HEK293 (cell line): ENCODE results near the gene CDPF1.

Source experiments
- GLI4 ChIP-seq: fragments of 450-650 bp; formaldehyde crosslinking; IDR thresholded peaks from 2 replicates; pipeline ENCODE4 v1.5.1; 2016; ENCODE audit warnings: missing biosample characterization, missing genetic modification characterization
- ZBTB10 ChIP-seq: fragments of 450-650 bp; formaldehyde crosslinking; IDR thresholded peaks from 2 replicates; pipeline ENCODE4 v1.5.1; 2016; ENCODE audit warnings: missing biosample characterization, missing genetic modification characterization
- ZBTB7A ChIP-seq: fragments of 450-650 bp; formaldehyde crosslinking; IDR thresholded peaks from 2 replicates; pipeline ENCODE4 v1.5.1; 2016; ENCODE audit warnings: low read depth, missing biosample characterization, missing genetic modification characterization
- ZFP3 ChIP-seq: fragments of 450-650 bp; formaldehyde crosslinking; IDR thresholded peaks from 2 replicates; pipeline ENCODE4 v1.5.1; 2016; ENCODE audit warnings: low read depth, missing biosample characterization, missing genetic modification characterization
- ZNF121 ChIP-seq: fragments of 450-650 bp; formaldehyde crosslinking; IDR thresholded peaks from 2 replicates; pipeline ENCODE4 v1.5.1; 2016; ENCODE audit warnings: missing biosample characterization, missing genetic modification characterization
- ZNF274 ChIP-seq, 2 experiments: fragments of 200-500 bp in 1 of 2; fragments of 450-650 bp in 1 of 2; sonication (Bioruptor generic) in 1 of 2; formaldehyde crosslinking in 1 of 2; IDR thresholded peaks; 2 replicates each; pipeline versions ENCODE4 v1.5.1 to v1.6.1; 2014 to 2016; ENCODE audit warnings: borderline replicate concordance in 1 of 2, inconsistent platforms in 1 of 2, low read length in 1 of 2, missing biosample characterization in 1 of 2, missing genetic modification characterization in 1 of 2
- ZNF391 ChIP-seq: fragments of 450-650 bp; formaldehyde crosslinking; IDR thresholded peaks from 2 replicates; pipeline ENCODE4 v1.5.1; 2016; ENCODE audit warnings: low read depth, missing biosample characterization, missing genetic modification characterization, borderline replicate concordance
- ZNF423 ChIP-seq: fragments of 450-650 bp; formaldehyde crosslinking; IDR thresholded peaks from 2 replicates; pipeline ENCODE4 v1.5.1; 2016; ENCODE audit warnings: missing biosample characterization, missing genetic modification characterization
- ZNF843 ChIP-seq: fragments of 450-650 bp; formaldehyde crosslinking; IDR thresholded peaks from 2 replicates; pipeline ENCODE4 v1.5.1; 2016; ENCODE audit warnings: missing biosample characterization, missing genetic modification characterization
- TF ChIP-seq, protein P1 (sequence below): fragments of 450-650 bp; formaldehyde crosslinking; IDR thresholded peaks from 2 replicates; pipeline ENCODE4 v1.5.1; 2016; ENCODE audit warnings: missing biosample characterization, missing genetic modification characterization
- TF ChIP-seq, protein P2 (sequence below): fragments of 450-650 bp; formaldehyde crosslinking; IDR thresholded peaks from 2 replicates; pipeline ENCODE4 v1.5.1; 2016; ENCODE audit warnings: missing biosample characterization, missing genetic modification characterization, low read depth
- TF ChIP-seq, protein P3 (sequence below): fragments of 450-650 bp; formaldehyde crosslinking; IDR thresholded peaks from 2 replicates; pipeline ENCODE4 v1.5.1; 2017; ENCODE audit warnings: missing biosample characterization, missing genetic modification characterization

DNA sequence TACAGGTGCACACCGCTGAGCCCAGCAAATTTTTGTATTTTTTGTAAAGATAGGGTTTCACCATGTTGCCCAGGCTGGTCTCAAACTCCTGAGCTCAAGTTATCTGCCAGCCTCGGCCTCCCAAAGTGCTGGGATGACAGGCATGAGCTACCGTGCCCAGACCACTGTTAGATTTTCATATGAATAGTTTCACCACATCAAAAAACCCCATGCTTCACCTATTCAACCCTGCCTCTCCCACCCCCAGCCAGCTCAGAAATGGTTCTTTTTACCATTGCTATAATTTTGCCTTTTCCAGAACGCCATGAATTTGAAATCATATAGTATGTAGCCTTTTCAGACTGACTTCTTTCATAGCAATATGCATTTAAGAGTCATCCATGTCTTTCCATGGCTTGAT is 37.9 kb downstream of the CDPF1 start:
- TF ChIP-seq, protein P1, sequence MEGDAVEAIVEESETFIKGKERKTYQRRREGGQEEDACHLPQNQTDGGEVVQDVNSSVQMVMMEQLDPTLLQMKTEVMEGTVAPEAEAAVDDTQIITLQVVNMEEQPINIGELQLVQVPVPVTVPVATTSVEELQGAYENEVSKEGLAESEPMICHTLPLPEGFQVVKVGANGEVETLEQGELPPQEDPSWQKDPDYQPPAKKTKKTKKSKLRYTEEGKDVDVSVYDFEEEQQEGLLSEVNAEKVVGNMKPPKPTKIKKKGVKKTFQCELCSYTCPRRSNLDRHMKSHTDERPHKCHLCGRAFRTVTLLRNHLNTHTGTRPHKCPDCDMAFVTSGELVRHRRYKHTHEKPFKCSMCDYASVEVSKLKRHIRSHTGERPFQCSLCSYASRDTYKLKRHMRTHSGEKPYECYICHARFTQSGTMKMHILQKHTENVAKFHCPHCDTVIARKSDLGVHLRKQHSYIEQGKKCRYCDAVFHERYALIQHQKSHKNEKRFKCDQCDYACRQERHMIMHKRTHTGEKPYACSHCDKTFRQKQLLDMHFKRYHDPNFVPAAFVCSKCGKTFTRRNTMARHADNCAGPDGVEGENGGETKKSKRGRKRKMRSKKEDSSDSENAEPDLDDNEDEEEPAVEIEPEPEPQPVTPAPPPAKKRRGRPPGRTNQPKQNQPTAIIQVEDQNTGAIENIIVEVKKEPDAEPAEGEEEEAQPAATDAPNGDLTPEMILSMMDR (tag by site-specific recombination): no peak
- no peak for TF ChIP-seq ZNF843 (tag by site-specific recombination)
- TF ChIP-seq ZBTB10 (tag by site-specific recombination): no peak
- no peak for TF ChIP-seq ZNF391 (tag by site-specific recombination)
- no peak for TF ChIP-seq ZNF274 (IDR thresholded peaks at IDR 0.05; ENCODE audit: low read length)
- no peak for TF ChIP-seq ZNF274 (tag by site-specific recombination; IDR thresholded peaks at IDR 0.05; ENCODE audit: borderline replicate concordance)
- TF ChIP-seq GLI4 (tag by site-specific recombination): no peak
- TF ChIP-seq, protein P2, sequence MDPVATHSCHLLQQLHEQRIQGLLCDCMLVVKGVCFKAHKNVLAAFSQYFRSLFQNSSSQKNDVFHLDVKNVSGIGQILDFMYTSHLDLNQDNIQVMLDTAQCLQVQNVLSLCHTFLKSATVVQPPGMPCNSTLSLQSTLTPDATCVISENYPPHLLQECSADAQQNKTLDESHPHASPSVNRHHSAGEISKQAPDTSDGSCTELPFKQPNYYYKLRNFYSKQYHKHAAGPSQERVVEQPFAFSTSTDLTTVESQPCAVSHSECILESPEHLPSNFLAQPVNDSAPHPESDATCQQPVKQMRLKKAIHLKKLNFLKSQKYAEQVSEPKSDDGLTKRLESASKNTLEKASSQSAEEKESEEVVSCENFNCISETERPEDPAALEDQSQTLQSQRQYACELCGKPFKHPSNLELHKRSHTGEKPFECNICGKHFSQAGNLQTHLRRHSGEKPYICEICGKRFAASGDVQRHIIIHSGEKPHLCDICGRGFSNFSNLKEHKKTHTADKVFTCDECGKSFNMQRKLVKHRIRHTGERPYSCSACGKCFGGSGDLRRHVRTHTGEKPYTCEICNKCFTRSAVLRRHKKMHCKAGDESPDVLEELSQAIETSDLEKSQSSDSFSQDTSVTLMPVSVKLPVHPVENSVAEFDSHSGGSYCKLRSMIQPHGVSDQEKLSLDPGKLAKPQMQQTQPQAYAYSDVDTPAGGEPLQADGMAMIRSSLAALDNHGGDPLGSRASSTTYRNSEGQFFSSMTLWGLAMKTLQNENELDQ (tag by site-specific recombination): no peak
- TF ChIP-seq ZNF121 (tag by site-specific recombination): no peak
- TF ChIP-seq ZNF423 (tag by site-specific recombination): no peak
- TF ChIP-seq ZFP3: no peak
- TF ChIP-seq, protein P3, sequence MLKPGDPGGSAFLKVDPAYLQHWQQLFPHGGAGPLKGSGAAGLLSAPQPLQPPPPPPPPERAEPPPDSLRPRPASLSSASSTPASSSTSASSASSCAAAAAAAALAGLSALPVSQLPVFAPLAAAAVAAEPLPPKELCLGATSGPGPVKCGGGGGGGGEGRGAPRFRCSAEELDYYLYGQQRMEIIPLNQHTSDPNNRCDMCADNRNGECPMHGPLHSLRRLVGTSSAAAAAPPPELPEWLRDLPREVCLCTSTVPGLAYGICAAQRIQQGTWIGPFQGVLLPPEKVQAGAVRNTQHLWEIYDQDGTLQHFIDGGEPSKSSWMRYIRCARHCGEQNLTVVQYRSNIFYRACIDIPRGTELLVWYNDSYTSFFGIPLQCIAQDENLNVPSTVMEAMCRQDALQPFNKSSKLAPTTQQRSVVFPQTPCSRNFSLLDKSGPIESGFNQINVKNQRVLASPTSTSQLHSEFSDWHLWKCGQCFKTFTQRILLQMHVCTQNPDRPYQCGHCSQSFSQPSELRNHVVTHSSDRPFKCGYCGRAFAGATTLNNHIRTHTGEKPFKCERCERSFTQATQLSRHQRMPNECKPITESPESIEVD (tag by site-specific recombination): no peak
- no peak for TF ChIP-seq ZBTB7A (tag by site-specific recombination)
